NCI-H1436 treated with DMSO at 0.1 percent for 48 hours (cell line): Measurements from ENCODE around the gene ARHGAP28.
"Not testable (repeated sequence)": the region's sequence is repeated elsewhere in the genome, so short reads cannot be mapped to it uniquely, and the experiment has no call there.

Source experiments
- DNase-seq: peaks from one replicate; lab custom pipeline; 2025; lab: John Stamatoyannopoulos, UW

Gene ARHGAP28

GRCh38 chr18:6775702-6776101, 46.2 kb downstream of the ARHGAP28 start:
- DNase-seq = no peak

- DNase-seq = no peak
Observed at GRCh38 chr18:6776188-6776587, 46.7 kb downstream of the ARHGAP28 start.

GRCh38 chr18:6777509-6777908, 48.0 kb downstream of the ARHGAP28 start:
- DNase-seq = no peak

GRCh38 chr18:6778459-6779247, 49.1 kb downstream of the ARHGAP28 start:
- DNase-seq = no peak

- no peak for DNase-seq
Observed at GRCh38 chr18:6781142-6781714, 51.7 kb downstream of the ARHGAP28 start.

- no peak for DNase-seq
Observed at GRCh38 chr18:6781796-6782195, 52.3 kb downstream of the ARHGAP28 start.

- no peak for DNase-seq
Observed at GRCh38 chr18:6782861-6783260, 53.3 kb downstream of the ARHGAP28 start.

GRCh38 chr18:6784046-6784445, 54.5 kb downstream of the ARHGAP28 start:
- no peak for DNase-seq

- no peak for DNase-seq
Observed at GRCh38 chr18:6785001-6785400, 55.5 kb downstream of the ARHGAP28 start.

GRCh38 chr18:6785411-6785810, 55.9 kb downstream of the ARHGAP28 start:
- no peak for DNase-seq

- no peak for DNase-seq
Observed at GRCh38 chr18:6792391-6792790, 62.9 kb downstream of the ARHGAP28 start.

- DNase-seq = no peak
Observed at GRCh38 chr18:6793455-6793854, 63.9 kb downstream of the ARHGAP28 start.

- no peak for DNase-seq
Observed at GRCh38 chr18:6793986-6794385, 64.5 kb downstream of the ARHGAP28 start.

- no peak for DNase-seq
Observed at GRCh38 chr18:6795307-6795706, 65.8 kb downstream of the ARHGAP28 start.

- DNase-seq = no peak
Observed at GRCh38 chr18:6796511-6796910, 67.0 kb downstream of the ARHGAP28 start.

- DNase-seq = no peak
Observed at GRCh38 chr18:6797171-6797570, 67.7 kb downstream of the ARHGAP28 start.

- no peak for DNase-seq
Observed at GRCh38 chr18:6798896-6799295, 69.4 kb downstream of the ARHGAP28 start.

- DNase-seq = not testable (repeated sequence)
Observed at GRCh38 chr18:6800309-6800708, 70.8 kb downstream of the ARHGAP28 start.

GRCh38 chr18:6807515-6808257, 78.2 kb downstream of the ARHGAP28 start:
- no peak for DNase-seq

GRCh38 chr18:6810191-6810590, 80.7 kb downstream of the ARHGAP28 start:
- DNase-seq = no peak

GRCh38 chr18:6811816-6812215, 82.3 kb downstream of the ARHGAP28 start:
- DNase-seq = no peak

- no peak for DNase-seq
Observed at GRCh38 chr18:6814882-6815425, 85.4 kb downstream of the ARHGAP28 start.

GRCh38 chr18:6816154-6816553, 86.6 kb downstream of the ARHGAP28 start:
- no peak for DNase-seq
